Esophagus squamous epithelium (tissue), 4 donors: ENCODE data around the gene CTBP1.

Experiments used
- POLR2A ChIP-seq, 4 donors: fragments of 450-650 bp; IDR thresholded peaks; one replicate each; pipeline ENCODE4 v1.6.1; 2017; ENCODE audit warnings: antibody characterized with exemption in 4 of 4, mild to moderate bottlenecking in 4 of 4, moderate library complexity in 3 of 4
- TF ChIP-seq, protein P1 (sequence below), 6 experiments: fragments of 450-650 bp in 4 of 6; fragments of 200-600 bp in 2 of 6; sonication (generic) in 2 of 6; IDR thresholded peaks; one replicate each; pipeline ENCODE4 v1.5.1; 2016 to 2019; ENCODE audit warnings: antibody characterized with exemption in 6 of 6, mild to moderate bottlenecking in 4 of 6, moderate library complexity in 4 of 6

DNA sequence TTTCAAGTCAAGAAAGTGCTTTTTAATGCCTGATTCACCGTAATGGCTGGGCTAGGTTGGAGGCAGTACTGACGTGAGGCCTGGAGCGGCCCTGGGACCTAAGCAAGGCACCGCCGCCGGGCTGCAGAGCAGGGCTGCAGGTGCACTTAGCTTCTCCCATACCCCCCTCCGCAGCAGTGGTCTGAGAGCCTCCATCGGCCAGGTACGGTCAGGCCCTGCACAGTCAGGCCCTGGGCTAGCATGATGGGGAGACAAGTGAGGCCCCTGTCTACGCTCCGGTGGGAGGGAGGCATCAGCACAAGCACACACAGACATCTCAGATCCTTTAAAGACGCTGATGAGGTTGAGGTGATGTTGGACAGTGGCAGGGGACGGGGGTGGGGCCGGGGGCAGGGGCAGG lies 45.5 kb upstream of the CTBP1 start:
- TF ChIP-seq, protein P1, sequence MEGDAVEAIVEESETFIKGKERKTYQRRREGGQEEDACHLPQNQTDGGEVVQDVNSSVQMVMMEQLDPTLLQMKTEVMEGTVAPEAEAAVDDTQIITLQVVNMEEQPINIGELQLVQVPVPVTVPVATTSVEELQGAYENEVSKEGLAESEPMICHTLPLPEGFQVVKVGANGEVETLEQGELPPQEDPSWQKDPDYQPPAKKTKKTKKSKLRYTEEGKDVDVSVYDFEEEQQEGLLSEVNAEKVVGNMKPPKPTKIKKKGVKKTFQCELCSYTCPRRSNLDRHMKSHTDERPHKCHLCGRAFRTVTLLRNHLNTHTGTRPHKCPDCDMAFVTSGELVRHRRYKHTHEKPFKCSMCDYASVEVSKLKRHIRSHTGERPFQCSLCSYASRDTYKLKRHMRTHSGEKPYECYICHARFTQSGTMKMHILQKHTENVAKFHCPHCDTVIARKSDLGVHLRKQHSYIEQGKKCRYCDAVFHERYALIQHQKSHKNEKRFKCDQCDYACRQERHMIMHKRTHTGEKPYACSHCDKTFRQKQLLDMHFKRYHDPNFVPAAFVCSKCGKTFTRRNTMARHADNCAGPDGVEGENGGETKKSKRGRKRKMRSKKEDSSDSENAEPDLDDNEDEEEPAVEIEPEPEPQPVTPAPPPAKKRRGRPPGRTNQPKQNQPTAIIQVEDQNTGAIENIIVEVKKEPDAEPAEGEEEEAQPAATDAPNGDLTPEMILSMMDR (IDR thresholded peaks at IDR 0.05), result no peak
- TF ChIP-seq POLR2A (IDR thresholded peaks at IDR 0.05), result no peak
